Loucy (cell line): ENCODE results near the gene PFKFB1.

Source experiments
- EZH2phosphoT487 ChIP-seq: fragments of 200-600 bp; IDR thresholded peaks from 2 replicates; pipeline ENCODE4 v1.6.1; 2018; ENCODE audit warnings: antibody characterized with exemption, mild to moderate bottlenecking, moderate library complexity, borderline replicate concordance
- TF ChIP-seq, protein P1 (sequence below): fragments of 200-600 bp; sonication (generic); conservative IDR thresholded peaks from 2 replicates; pipeline ENCODE4 v1.5.1; 2014; ENCODE audit warnings: mild to moderate bottlenecking, antibody characterized with exemption, low read length

DNA sequence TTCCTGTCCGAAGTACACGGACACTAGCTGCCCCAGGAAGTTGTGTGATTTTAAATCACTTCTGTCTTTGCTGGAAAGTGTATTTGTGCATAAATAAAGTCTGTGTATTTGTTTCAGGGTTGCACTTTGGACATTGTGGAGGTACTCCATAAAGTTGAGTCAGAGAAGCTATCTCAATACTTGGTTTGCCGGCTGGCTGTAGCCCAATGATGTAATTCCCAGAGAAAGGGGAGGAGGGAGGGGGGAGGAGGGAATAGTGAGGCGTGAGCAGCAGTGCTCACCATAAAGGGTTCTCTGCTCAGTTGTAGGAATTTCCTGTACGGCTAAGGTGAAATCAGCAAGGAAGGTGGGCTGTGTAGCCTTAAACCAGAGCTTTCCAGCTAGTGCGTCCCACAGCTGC lies 13.7 kb upstream of the PFKFB1 start:
- TF ChIP-seq, protein P1, sequence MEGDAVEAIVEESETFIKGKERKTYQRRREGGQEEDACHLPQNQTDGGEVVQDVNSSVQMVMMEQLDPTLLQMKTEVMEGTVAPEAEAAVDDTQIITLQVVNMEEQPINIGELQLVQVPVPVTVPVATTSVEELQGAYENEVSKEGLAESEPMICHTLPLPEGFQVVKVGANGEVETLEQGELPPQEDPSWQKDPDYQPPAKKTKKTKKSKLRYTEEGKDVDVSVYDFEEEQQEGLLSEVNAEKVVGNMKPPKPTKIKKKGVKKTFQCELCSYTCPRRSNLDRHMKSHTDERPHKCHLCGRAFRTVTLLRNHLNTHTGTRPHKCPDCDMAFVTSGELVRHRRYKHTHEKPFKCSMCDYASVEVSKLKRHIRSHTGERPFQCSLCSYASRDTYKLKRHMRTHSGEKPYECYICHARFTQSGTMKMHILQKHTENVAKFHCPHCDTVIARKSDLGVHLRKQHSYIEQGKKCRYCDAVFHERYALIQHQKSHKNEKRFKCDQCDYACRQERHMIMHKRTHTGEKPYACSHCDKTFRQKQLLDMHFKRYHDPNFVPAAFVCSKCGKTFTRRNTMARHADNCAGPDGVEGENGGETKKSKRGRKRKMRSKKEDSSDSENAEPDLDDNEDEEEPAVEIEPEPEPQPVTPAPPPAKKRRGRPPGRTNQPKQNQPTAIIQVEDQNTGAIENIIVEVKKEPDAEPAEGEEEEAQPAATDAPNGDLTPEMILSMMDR: no peak
- TF ChIP-seq EZH2phosphoT487: no peak
